ENCODE data around the gene PHF2.
A peak's percentile ranks its signal among the peaks of the same experiment; 100 is the strongest.

The PHF2 gene

DNA sequence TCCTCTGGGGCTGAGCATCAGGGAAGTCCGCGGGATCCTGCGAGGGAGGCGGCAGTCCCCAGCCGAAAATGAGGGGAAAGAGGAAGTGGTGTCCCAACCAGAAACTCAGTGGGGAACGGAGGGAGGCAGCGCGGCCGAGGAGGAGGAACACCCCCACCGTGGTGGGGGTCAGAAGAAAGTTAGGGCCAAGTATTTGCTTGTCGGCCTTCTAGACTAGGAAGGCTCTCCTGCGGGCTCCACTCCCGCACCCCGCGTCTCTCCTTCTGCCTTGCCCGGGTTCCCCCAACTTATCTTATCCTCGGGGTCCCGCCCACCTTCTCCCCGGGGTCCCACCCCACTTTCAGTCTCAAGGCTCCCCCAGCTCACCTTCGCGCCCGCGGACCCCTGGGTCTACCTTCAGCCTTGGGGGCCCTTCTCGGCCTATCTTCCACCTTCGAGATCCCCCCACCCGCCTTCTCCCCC is 557 bp upstream of the PHF2 start:
- peak overlapping the region; percentile 75 for H2AFZ ChIP-seq (ENCODE audit: low read depth)
- peak overlapping the region; percentile 83 for H3K9ac ChIP-seq
- TF ChIP-seq, protein P1, sequence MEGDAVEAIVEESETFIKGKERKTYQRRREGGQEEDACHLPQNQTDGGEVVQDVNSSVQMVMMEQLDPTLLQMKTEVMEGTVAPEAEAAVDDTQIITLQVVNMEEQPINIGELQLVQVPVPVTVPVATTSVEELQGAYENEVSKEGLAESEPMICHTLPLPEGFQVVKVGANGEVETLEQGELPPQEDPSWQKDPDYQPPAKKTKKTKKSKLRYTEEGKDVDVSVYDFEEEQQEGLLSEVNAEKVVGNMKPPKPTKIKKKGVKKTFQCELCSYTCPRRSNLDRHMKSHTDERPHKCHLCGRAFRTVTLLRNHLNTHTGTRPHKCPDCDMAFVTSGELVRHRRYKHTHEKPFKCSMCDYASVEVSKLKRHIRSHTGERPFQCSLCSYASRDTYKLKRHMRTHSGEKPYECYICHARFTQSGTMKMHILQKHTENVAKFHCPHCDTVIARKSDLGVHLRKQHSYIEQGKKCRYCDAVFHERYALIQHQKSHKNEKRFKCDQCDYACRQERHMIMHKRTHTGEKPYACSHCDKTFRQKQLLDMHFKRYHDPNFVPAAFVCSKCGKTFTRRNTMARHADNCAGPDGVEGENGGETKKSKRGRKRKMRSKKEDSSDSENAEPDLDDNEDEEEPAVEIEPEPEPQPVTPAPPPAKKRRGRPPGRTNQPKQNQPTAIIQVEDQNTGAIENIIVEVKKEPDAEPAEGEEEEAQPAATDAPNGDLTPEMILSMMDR (conservative IDR thresholded peaks at IDR 0.05; ENCODE audit: low read depth, low read length): no peak
- H3K36me3 ChIP-seq (ENCODE audit: insufficient read depth): no peaks in the 10 kb centered on the region
- no peak overlapping the region for H3K4me3 ChIP-seq (IDR thresholded peaks at IDR 0.05; ENCODE audit: insufficient read depth, low read depth, low read length)
- H3K4me2 ChIP-seq: peak overlapping the region; percentile 80
- H3K27me3 ChIP-seq (ENCODE audit: insufficient read depth, low read depth): no peaks in the 10 kb centered on the region
- H3K79me2 ChIP-seq (ENCODE audit: insufficient read depth, low read depth): peaks cover 19% of the 10 kb centered on the region; the same call in 1 of the 2 replicates
- no peaks in the 10 kb centered on the region for H4K20me1 ChIP-seq (ENCODE audit: insufficient read depth)
- peak overlapping the region; percentile 27; the same call in 1 of the 2 replicates for H3K27ac ChIP-seq
- peaks cover 5% of the 10 kb centered on the region for H3K4me1 ChIP-seq (ENCODE audit: low read depth, poor library complexity, severe bottlenecking)

DNA sequence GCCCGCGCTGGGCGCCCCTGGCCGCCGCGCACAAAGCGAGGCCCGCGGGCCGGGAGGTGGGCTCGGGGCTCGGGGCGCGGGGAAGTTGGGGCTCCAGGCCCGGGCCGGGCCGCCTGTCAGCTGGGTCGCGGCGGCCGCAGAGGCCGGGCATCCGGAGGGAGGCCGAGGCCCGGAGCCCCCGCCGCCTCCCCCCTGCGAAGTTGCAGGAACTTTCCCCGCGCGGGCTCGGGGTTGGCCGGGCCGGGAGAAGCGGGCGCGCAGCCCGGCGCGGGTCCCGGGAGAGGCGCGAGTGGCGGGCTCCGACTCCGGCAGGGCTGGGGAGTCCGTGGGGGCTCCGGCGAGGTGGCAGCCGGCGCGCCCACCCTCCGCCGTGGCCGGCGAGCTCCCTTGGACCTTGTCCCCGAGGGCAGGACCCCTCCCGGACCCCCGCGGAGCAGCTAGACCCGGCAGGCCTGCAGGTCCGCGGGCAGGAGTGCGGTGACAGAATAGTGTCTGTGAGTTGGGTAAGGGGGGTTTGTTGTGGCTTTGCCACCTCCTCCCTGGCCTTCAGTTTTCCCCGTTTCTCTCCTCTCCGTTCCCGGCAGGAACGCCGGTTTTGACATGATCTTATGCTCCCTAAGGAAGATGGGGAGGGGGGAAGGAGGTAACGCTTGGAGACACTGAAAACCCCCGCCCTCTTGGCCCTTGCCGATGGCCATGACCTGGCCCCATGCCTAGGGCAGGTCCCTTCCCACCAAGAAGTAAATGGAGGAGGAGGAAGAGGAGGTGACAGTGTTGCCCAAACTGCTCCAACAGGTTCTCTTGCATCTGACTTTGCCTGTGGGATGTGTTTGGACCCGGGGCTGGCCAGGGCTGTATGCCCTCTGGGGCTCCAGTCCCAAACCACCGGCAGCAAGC is 942 bp downstream of the PHF2 start:
- TF ChIP-seq, protein P1 (conservative IDR thresholded peaks at IDR 0.05; ENCODE audit: low read depth, low read length): no peak
- Histone ChIP-seq H3K27me3 (ENCODE audit: insufficient read depth, low read depth) (no peaks in the 10 kb centered on the region), H3K36me3 (ENCODE audit: insufficient read depth) (no peaks in the 10 kb centered on the region), H2AFZ (ENCODE audit: low read depth) (peak overlapping the region; percentile 41; the same call in 1 of the 2 replicates), H4K20me1 (ENCODE audit: insufficient read depth) (no peaks in the 10 kb centered on the region), H3K27ac (no peak overlapping the region), H3K4me3 (IDR thresholded peaks at IDR 0.05; ENCODE audit: insufficient read depth, low read depth, low read length) (no peak overlapping the region), H3K9ac (peak overlapping the region; percentile 35; the same call in 1 of the 2 replicates), H3K79me2 (ENCODE audit: insufficient read depth, low read depth) (peaks cover 19% of the 10 kb centered on the region; the same call in 1 of the 2 replicates), H3K4me2 (peak overlapping the region; percentile 66), H3K4me1 (ENCODE audit: low read depth, poor library complexity, severe bottlenecking) (peaks cover 5% of the 10 kb centered on the region)

DNA sequence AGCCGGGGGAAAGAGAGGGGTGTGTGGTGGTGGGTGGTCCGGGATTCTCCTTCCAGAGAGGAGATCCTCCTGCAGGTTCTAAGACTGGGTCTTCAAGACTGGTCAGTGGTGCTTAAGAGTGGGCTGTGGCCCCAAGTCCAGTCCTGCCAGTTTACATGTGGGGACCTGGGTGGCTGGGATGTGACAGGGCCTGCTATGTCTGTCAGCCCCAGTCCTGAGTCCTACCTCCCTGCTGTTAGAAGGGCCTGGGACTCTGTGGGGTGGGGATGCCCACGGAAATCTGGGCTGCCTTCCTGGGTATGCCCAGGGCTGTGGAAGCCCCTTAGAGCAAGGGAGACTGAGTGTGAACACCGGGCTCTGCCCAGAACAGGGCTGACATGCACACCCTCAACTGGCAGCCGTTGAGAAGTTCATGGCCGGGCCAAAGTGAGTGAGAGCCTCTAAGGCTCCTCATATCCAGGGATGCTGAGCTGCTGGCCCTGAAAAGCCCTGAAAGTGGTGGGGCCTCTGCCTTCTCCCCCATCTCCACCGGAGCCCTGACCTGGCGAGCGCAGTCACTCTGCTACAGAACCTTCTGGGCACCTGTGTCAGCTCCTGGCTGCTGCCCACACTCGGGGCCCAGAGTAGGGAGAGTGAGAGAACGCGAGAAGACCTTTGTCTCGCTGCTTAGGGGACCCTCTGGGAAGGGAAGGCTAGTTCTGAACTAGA is 1.7 kb downstream of the PHF2 start:
- Histone ChIP-seq H3K4me1 (ENCODE audit: low read depth, poor library complexity, severe bottlenecking) (peaks cover 5% of the 10 kb centered on the region), H3K4me2 (peak overlapping the region; percentile 66; the same call in 1 of the 2 replicates), H3K27ac (no peak overlapping the region), H3K9ac (no peak overlapping the region), H3K79me2 (ENCODE audit: insufficient read depth, low read depth) (peaks cover 19% of the 10 kb centered on the region; the same call in 1 of the 2 replicates), H4K20me1 (ENCODE audit: insufficient read depth) (no peaks in the 10 kb centered on the region), H2AFZ (ENCODE audit: low read depth) (no peak overlapping the region), H3K4me3 (IDR thresholded peaks at IDR 0.05; ENCODE audit: insufficient read depth, low read depth, low read length) (no peak overlapping the region), H3K36me3 (ENCODE audit: insufficient read depth) (no peaks in the 10 kb centered on the region), H3K27me3 (ENCODE audit: insufficient read depth, low read depth) (no peaks in the 10 kb centered on the region)
- TF ChIP-seq, protein P1 (conservative IDR thresholded peaks at IDR 0.05; ENCODE audit: low read depth, low read length): no peak

DNA sequence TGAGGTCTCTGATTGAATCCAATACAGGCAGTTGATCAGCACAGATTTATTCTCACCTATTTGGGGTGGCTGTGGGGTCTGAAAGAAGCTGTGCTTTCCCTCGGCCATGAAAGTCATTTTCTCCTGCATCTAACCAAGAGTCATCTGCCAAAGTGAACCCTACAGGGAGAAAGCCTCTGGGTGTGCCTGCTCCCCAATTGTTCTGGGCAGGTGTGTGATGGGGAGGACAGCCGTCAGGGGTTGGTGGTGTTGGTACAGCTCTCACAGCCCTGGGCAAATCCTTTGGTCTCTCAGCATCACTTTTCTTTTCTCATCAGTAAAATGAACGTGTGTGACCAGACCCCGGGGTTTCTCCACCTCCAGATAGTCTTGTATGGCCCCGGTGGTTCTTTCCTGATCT is 2.5 kb downstream of the PHF2 start:
- Histone ChIP-seq H3K27me3 (ENCODE audit: insufficient read depth, low read depth) (no peaks in the 10 kb centered on the region), H3K9ac (no peak overlapping the region), H2AFZ (ENCODE audit: low read depth) (no peak overlapping the region), H3K27ac (no peak overlapping the region), H3K36me3 (ENCODE audit: insufficient read depth) (no peaks in the 10 kb centered on the region), H3K4me1 (ENCODE audit: low read depth, poor library complexity, severe bottlenecking) (peaks cover 5% of the 10 kb centered on the region), H3K4me3 (IDR thresholded peaks at IDR 0.05; ENCODE audit: insufficient read depth, low read depth, low read length) (no peak overlapping the region), H3K79me2 (ENCODE audit: insufficient read depth, low read depth) (peaks cover 19% of the 10 kb centered on the region; the same call in 1 of the 2 replicates), H4K20me1 (ENCODE audit: insufficient read depth) (no peaks in the 10 kb centered on the region), H3K4me2 (no peak overlapping the region)
- TF ChIP-seq, protein P1 (conservative IDR thresholded peaks at IDR 0.05; ENCODE audit: low read depth, low read length): no peak
